GM13976 (cell line): ENCODE results near the gene NGLY1.
A peak's percentile ranks its signal among the peaks of the same experiment; 100 is the strongest.

ENCODE experiments used
- DNase-seq: peaks from one replicate; pipeline ENCODE4 v3.0.0; 2012; ENCODE audit warnings: low spot score
- in situ Hi-C: fragments of 300-500 bp; cut with MboI; formaldehyde crosslinking; loops from one replicate; pipeline ENCODE4 v1.12.0; 2022; ENCODE audit warnings: low sequenced_read_pairs, mixed read lengths, inconsistent platforms; ENCODE audit not compliant: unreplicated experiment
- TF ChIP-seq, protein P1 (sequence below): IDR thresholded peaks from 2 replicates; pipeline ENCODE4 v1.5.1; 2012; ENCODE audit warnings: borderline replicate concordance, mild to moderate bottlenecking; ENCODE audit not compliant: insufficient read depth; ENCODE audit errors: extremely low read depth, missing control alignments, control extremely low read depth

Gene NGLY1

DNA sequence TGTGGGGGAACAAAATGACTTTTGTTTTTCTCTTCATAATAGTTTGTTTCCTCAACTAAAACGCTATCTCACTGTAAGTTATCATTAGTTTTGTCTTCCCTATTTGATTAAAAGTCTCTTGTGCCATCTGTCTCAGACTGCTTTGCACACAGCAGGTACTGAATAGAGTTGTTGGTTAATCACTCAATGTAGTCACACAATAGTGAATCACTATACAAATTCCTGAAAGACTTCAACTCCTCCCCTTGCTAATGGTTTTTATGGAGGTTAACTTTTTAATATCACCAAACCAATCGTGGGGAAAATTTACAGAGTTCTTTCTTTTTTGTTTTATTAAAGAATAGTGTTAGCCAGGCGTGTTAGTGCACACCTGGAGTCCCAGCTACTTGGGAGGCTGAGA is 2.6 kb upstream of the NGLY1 start:
- TF ChIP-seq, protein P1, sequence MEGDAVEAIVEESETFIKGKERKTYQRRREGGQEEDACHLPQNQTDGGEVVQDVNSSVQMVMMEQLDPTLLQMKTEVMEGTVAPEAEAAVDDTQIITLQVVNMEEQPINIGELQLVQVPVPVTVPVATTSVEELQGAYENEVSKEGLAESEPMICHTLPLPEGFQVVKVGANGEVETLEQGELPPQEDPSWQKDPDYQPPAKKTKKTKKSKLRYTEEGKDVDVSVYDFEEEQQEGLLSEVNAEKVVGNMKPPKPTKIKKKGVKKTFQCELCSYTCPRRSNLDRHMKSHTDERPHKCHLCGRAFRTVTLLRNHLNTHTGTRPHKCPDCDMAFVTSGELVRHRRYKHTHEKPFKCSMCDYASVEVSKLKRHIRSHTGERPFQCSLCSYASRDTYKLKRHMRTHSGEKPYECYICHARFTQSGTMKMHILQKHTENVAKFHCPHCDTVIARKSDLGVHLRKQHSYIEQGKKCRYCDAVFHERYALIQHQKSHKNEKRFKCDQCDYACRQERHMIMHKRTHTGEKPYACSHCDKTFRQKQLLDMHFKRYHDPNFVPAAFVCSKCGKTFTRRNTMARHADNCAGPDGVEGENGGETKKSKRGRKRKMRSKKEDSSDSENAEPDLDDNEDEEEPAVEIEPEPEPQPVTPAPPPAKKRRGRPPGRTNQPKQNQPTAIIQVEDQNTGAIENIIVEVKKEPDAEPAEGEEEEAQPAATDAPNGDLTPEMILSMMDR: no peak
- no peak for DNase-seq
- in situ Hi-C loops: no loop called here

DNA sequence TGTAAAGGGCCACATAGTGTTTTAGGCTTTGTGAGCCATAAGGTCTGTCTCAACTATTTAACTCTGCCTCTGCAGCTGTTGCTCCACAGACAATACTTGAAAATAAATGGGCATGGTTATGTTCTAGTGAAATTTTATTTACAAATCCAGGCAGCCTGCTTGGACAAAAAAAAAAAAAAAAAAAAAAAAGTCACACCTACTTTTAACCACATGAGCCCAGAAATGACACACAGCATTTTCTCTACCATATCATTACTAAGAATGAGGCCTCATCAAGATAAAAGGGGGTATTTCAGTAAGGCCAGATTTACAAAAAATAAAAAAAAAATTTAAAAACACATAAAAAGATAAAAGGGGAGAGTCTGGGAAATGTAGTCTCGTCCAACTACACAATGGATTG is 1.7 kb upstream of the NGLY1 start:
- TF ChIP-seq, protein P1: no peak
- no peak for DNase-seq
- in situ Hi-C loops: no loop called here

DNA sequence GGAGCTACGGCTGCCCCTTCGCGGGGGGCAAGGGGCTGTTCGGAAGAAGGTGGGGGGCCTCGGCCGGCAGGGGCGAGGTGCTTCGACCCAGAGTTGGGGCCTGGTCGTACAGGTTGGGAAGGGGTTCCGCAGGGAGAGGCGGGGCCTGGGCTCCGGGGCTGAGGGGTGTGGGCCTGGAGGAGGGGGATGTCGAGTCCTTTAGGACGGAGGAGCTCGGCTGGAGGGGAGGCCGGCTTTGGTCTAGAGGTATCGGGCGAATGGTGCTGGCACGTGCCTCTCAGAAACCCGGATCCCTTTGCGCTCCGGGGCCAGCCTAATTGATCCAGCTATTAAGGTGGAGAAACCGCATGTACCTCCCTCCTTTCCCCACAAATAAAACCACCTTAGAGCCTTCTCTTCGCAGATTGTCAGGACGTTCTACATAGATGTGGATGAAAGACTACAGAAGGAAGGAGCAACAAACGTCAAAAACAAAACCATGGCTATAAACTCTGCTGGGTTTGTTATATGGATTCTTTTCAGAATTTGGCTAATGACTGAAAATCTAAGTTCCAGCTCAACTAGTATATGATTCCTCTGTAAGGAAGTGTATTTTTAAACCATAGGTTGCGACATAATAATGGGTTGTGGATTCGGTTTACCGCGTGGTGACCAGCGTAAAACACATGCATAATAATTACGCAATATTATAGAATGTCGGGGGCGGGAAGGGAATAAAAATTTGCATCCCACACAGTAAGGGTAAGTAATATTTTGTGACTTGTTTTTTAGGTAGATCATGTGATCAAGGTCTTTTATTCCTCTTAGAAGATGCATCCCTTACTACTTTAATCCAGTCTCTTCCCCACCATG is 644 bp upstream of the NGLY1 start:
- in situ Hi-C loops: no loop called here
- TF ChIP-seq, protein P1: no peak
- DNase-seq: peak; percentile 11

DNA sequence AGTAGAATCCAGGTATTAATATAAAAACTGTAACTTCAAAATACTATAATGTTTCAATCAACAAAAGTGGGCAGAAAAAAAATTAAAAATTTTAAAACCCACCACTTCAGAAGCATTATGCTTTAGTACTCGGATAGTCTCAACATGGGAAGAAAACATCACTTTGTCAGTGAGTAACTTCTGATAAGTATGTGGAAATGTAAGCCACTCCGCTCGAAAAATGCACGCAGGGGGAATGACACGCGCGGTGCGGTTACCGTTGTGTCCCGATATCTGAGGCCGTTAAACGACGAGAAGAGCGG is 656 bp downstream of the NGLY1 start:
- TF ChIP-seq, protein P1: no peak
- in situ Hi-C loops: no loop called here
- no peak for DNase-seq

DNA sequence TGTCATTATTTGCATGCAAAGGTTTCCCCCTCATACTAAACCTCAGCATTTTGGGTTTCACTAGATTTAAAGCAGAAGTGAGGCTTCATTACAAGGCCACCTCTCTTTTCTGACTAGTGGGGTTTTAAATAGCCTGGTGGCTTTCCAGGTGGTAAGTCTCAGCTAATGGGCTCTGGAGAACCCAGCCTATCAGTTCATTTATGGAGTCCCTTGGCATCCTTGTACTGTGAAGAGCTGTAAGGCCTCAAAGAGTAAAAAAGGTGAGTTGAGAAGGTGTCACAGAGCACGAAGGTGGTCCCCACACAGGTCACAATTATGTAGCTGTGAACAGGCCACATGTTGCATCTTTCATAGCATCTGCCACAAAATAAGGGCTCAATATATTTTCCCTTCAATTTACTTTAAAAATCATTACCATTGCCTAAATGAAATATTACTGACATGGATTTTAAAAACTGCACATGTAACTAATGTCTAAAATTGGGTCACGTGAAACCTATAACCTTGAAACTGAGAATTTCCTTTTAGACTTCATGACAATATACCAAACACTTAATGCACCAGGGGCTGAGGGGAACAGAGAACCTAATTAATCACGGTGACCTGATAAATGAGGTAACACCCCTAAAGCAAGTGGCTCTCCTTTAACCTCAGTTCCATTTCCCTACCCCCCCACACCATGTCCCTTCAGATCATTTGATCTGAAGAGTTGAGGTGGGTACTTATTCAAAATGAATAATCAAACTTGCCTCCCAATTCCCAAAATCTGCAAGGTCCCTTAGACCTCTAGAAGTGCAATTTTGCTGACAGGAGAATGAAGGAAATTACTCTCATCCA is 1.3 kb downstream of the NGLY1 start:
- in situ Hi-C loops: no loop called here
- DNase-seq: peak; percentile 71
- TF ChIP-seq, protein P1: no peak

DNA sequence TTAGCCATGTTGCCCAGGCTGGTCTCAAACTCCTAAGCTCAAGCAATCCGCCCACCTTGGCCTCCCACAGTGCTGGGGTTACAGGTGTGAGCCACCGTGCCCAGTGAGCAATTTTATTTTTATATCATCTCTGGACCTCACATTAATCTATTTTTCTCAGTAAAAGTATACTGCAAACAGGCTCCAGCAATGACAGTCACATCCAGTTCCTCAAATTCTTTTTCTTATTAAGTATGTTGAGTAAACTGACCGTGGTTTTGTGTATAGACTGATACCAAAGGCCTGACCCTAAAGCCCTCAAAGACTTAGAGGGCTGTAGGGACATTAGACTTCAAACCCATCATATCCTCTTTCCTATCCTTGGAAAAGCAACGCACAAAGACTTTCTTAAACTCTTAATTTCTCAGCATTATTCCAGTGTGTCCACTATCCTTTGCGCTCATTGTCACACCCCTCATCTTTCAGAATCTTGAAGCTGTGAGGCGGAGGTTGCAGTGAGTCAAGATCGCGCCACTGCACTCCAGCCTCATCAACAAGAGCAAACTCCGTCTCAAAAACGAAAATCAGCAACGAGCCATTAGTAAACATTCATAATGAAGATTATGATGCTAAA is 2.0 kb downstream of the NGLY1 start:
- TF ChIP-seq, protein P1: no peak
- in situ Hi-C loops: no loop called here
- no peak for DNase-seq
